ENCODE data around the gene RAPGEF4.

DNA sequence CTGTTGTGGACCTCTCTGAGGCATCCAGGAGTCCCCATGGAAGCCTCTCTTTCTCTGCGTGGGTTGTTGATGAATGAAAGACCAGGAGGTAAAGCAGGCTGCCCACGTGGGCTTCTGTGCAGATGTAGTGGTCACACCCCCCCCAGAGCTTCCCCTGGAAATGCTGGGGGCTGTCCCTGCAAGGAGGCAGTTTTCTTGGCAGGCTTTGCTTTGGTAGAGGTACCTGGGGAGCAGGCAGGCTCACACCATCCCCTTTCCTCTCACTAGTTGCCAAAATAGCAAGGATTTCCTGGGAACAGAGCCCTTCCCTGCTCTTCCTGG is 242.4 kb downstream of the RAPGEF4 start:
- TF ChIP-seq, protein P1, sequence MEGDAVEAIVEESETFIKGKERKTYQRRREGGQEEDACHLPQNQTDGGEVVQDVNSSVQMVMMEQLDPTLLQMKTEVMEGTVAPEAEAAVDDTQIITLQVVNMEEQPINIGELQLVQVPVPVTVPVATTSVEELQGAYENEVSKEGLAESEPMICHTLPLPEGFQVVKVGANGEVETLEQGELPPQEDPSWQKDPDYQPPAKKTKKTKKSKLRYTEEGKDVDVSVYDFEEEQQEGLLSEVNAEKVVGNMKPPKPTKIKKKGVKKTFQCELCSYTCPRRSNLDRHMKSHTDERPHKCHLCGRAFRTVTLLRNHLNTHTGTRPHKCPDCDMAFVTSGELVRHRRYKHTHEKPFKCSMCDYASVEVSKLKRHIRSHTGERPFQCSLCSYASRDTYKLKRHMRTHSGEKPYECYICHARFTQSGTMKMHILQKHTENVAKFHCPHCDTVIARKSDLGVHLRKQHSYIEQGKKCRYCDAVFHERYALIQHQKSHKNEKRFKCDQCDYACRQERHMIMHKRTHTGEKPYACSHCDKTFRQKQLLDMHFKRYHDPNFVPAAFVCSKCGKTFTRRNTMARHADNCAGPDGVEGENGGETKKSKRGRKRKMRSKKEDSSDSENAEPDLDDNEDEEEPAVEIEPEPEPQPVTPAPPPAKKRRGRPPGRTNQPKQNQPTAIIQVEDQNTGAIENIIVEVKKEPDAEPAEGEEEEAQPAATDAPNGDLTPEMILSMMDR (IDR thresholded peaks at IDR 0.05; ENCODE audit: borderline replicate concordance, extremely low read depth, low read length, poor library complexity, severe bottlenecking), result no peak
- TF ChIP-seq EZH2 (IDR thresholded peaks at IDR 0.05; ENCODE audit: borderline replicate concordance, low read depth, low read length, severe bottlenecking), result no peak

All from DND-41 (cell line).